Mucosa of gallbladder (tissue), 1 donor: Measurements from ENCODE around the gene COPB1. TPM values are rescaled to one million over a fixed set of nuclear protein-coding genes. Genes with fewer than 3 reads are reported as not detected.
A peak's percentile ranks its signal among the peaks of the same experiment; 100 is the strongest.
"Not testable (repeated sequence)": the region's sequence is repeated elsewhere in the genome, so short reads cannot be mapped to it uniquely, and the experiment has no call there.

ENCODE experiments used
- DNase-seq: peaks from one replicate; pipeline ENCODE4 v3.0.0-alpha.2; 2020; ENCODE audit warnings: low spot score
- total RNA-seq: library from RNA; stranded (reverse); gene quantifications from one replicate; pipeline ENCODE4 v1.2.1, GENCODE V29; 2021
- donor health status: DM: no; HTN: no; CAD: no.

COPB1 gene
- 92.2 TPM for total RNA-seq

- DNase-seq = peak; percentile 96
These were observed at the start of gene COPB1 for GRCh38 chr11:14499560-14500180. Gene COPB1 (minus strand): TSS chr11:14499811. CDS start chr11:14498928, 883 bp downstream.

- no peak for DNase-seq
These were observed 47.8 kb upstream of the COPB1 start for GRCh38 chr11:14547440-14547839.

GRCh38 chr11:14546672-14547071 is 47.1 kb upstream of the COPB1 start:
- no peak for DNase-seq

GRCh38 chr11:14544611-14545010 is 45.0 kb upstream of the COPB1 start:
- no peak for DNase-seq

GRCh38 chr11:14543260-14543659 is 43.6 kb upstream of the COPB1 start:
- DNase-seq = no peak

- no peak for DNase-seq
These were observed 42.7 kb upstream of the COPB1 start for GRCh38 chr11:14542324-14542723.

GRCh38 chr11:14541192-14541947 is 41.8 kb upstream of the COPB1 start:
- DNase-seq = no peak

- DNase-seq = no peak
These were observed 40.4 kb upstream of the COPB1 start for GRCh38 chr11:14539982-14540421.

- DNase-seq = no peak
These were observed 39.4 kb upstream of the COPB1 start for GRCh38 chr11:14538926-14539554.

GRCh38 chr11:14538271-14538925 is 38.8 kb upstream of the COPB1 start:
- DNase-seq = no peak

GRCh38 chr11:14537134-14537599 is 37.6 kb upstream of the COPB1 start:
- no peak for DNase-seq

GRCh38 chr11:14535166-14535565 is 35.6 kb upstream of the COPB1 start:
- not testable (repeated sequence) for DNase-seq

GRCh38 chr11:14529951-14530350 is 30.3 kb upstream of the COPB1 start:
- DNase-seq = no peak

- DNase-seq = no peak
These were observed 29.7 kb upstream of the COPB1 start for GRCh38 chr11:14529321-14529720.

GRCh38 chr11:14522801-14523200 is 23.2 kb upstream of the COPB1 start:
- DNase-seq = no peak

GRCh38 chr11:14522245-14522644 is 22.6 kb upstream of the COPB1 start:
- DNase-seq = no peak

- no peak for DNase-seq
These were observed 21.1 kb upstream of the COPB1 start for GRCh38 chr11:14520747-14521151.

GRCh38 chr11:14519917-14520746 is 20.5 kb upstream of the COPB1 start, which contains the start of gene PSMA1:
Gene PSMA1 (minus strand): TSS chr11:14520386. CDS start chr11:14520299, 87 bp downstream.
- peak; percentile 95 for DNase-seq

GRCh38 chr11:14519597-14519916 is 19.9 kb upstream of the COPB1 start:
- DNase-seq = no peak

GRCh38 chr11:14518820-14519219 is 19.2 kb upstream of the COPB1 start:
- DNase-seq = no peak

- no peak for DNase-seq
These were observed 14.2 kb upstream of the COPB1 start for GRCh38 chr11:14513800-14514199.
